Measurements from ENCODE around the gene TROAP.
"Not testable (repeated sequence)": the region's sequence is repeated elsewhere in the genome, so short reads cannot be mapped to it uniquely, and the experiment has no call there.

TROAP gene

DNA sequence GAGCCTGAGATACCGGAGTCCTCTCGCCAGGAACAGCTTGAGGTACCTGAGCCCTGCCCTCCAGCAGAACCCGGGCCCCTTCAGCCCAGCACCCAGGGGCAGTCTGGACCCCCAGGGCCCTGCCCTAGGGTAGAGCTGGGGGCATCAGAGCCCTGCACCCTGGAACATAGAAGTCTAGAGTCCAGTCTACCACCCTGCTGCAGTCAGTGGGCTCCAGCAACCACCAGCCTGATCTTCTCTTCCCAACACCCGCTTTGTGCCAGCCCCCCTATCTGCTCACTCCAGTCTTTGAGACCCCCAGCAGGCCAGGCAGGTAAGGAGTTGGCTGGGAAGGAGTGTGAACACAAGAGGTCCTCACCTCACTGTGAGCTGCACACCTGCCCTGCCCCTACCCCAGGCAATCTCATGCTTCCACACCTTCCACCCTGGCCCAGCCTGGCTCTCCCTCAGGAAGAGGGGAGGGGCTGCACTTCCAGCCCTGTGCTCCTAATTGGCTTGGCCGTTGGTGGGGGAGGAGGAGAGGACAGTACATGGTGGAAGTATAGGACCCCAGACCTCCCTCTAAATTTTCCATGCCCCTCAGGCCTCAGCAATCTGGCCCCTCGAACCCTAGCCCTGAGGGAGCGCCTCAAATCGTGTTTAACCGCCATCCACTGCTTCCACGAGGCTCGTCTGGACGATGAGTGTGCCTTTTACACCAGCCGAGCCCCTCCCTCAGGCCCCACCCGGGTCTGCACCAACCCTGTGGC lies 7.8 kb downstream of the TROAP start:
- no peak for DNase-seq

DNA sequence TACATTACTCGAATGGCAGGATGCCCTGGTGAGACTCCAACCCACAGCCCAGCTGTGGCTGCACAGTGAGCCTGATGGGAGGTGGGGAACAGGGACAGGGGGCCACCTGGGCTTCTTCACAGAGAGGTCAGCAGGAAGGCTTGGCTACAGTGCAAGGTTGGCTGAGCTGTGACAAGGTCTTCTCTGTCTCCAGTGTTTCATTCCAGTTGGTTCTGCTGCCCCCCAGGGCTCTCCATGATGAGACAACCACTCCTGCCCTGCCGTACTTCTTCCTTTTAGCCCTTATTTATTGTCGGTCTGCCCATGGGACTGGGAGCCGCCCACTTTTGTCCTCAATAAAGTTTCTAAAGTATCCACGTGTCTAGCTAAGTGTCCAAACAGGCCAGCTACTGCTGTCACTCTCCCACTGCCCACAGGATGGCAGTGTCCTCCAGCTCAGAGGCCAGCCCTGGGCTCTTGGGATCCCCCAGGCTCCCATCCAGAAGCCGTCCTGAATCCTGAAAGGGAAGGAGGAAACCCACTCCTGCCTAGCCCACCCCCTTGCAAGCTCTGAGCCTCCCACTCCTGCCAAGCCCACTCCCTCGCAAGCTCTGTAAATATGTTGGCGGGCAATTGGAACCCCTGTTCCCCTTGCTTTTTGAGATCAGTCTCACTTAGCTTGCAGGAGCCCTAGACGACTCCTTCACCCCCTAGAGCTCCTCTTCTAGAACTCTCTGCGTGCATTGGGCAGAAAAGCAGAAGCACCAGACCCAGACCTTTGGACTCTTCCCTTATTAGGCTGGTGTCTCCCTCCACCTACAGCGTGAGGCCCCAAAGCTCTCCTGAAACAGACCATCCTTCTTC lies 8.5 kb downstream of the TROAP start:
- DNase-seq, result no peak

DNA sequence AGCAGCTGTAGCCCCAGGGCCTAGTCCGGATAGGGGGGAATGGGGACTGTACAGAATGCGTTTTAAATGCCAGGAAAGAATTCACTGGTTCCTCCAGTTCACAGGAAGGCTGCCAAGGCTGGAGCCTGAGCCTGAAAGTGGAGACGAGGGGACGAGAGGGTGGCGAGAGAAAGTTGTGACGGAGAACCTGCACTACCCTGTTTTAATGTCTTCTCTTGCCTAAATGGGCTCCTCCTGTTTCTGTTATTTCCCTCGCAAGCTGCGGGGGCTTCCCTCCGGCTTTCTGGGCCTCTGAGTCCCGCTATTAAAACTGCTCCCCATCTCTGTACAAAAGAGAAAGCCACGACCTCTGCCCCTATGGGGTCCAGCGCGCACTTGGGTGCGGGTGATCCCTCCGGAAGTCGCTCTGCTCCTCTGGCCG lies 9.4 kb downstream of the TROAP start:
- no peak for DNase-seq

DNA sequence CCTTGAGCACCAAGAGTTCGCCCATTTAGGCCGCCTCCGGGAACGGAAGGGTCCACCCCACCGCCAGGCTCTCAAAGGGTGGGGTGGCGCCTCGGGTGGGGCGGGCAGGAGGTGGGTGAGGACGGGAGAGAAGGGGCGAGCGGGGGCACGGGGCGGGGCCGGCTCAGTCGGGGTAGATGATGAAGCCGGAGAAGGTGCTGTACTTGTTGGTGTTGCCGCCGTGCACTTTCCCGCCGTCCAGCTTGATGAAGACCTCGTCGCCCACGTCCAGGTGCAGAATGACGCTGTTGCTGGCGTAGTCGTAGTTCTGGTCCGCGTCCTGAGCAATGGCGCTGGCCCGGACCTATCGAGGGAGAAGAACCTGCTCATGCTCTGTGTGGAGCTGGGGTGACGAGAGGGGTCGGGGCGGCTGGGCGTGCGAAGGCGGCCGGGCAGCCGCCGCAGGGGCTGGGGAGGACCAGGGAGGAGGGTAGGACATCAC lies 9.9 kb downstream of the TROAP start:
- DNase-seq, result no peak

DNA sequence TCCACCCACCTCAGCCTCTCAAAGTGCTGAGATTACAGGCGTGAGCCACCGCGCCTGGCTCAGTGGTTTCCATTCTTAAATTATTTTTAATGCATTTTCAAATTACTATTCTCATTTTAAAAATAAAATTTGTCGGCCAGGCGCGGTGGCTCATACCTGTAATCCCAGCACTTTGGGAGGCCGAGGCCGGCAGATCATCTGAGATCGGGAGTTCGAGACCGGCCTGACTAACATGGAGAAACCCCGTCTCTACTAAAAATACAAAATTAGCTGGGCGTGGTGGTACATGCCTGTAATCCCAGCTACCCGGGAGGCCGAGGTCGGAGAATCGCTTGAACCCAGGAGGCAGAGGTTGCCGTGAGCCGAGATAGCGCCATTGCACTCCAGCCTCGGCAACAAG lies 10.7 kb downstream of the TROAP start:
- DNase-seq, result not testable (repeated sequence)

DNA sequence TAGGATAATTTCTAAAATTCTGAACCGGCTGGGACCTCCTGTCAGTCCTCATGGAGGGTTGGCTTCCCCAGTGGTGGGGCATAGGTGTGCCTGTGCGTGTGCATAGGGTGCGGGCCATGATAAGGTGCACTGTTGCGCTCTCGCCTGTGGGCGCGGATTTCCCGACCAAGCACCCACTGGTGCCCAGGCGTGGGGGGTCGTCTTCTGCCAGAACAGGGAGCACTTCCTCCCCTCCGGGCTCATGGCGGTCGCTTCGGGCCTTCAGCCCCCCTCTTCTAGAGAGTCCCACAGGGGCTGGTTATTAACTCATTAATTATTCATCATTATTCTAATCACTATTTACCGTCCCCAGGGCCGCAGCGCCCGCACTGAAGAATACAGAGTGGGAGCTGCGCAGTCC lies 11.2 kb downstream of the TROAP start:
- DNase-seq, result no peak

DNA sequence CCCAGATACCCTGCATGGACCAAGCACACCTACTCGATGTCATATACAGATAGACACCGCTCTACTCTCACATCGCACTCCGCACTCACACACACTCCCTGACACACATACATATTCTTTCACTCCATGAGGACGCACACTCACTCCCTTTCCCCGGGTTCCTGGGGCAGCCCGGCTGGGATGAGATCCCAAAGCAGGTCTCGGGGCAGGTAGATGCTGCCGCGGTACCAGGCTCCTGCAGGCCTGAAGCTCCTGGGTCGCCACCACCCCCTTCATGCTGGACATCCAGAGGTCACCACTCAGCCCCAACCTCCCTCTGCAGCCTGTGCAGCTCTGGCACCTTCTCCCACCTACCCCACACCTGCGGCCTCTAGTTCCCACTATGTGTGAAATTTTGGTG lies 11.6 kb downstream of the TROAP start:
- no peak for DNase-seq

DNA sequence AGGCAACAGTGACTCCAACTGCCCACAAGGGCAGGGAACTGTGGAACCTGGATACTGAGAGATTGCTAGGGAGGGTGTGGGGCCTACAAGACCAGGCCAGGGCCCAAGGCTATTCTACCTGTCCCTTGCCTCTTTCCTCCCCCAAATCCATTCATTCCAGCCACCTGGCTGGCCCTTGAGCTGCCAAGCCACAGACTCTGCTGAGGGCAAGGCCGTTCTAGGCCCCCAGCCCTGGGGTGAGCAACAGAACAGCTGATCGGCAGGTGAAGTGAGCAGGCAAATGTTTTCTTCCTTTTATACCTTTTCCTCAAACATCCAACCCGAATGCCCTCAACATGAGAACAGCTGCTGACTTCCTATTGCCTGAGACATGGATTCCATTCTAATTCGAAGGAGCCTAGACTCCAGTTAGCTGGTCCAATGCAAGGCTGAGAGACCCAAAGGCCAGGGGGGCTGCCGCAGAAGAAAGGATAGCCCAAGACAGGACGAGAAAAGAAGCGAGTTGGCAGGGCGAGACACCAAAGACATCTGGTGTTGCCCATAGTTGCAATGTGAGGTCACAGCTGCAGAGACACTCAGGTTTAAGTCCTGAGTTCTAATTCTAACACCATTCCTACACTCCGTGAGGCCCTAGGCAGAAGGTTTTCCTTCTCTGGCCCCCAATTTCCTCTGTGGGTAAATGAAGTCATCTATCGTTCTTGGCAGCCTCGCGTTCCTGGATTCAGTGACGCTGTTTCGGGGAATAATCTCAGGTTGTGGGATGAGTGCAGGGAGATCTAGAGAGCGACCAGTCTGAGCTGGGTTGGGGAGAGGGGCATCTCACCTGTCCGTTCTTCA lies 12.3 kb downstream of the TROAP start:
- DNase-seq, result no peak

DNA sequence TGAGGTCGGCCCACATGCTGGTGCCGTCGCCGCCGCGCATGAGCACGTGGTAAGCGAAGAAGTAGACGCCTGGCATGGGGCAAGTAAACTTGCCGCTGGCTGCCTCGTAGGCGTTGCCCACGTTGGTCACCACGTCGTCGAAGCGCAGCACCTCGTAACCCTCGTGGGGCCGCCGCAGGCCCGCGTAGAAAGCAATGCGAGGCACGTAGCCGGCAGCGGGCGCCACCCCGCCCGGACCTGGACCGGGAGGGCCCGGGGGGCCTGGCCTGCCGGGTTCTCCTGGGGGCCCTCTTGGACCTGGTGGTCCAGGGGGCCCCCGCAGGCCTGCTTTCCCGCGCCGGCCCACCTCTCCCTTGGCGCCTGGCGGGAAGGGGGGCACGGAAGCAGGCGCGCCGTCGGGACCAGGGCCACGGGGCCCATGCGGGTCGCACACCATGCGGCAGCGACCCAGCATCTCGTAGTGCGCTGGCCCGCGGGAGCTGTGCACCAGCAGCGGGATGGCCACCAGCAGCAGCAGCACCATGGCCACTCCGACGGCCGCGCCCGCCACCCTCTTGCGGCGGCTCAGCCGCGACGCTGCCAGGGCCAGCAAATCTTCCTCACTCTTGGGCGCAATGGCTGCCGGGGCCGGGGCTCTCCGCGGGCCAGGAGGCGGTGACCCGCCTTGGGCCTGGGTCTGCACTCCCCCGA lies 13.0 kb downstream of the TROAP start:
- no peak for DNase-seq

DNA sequence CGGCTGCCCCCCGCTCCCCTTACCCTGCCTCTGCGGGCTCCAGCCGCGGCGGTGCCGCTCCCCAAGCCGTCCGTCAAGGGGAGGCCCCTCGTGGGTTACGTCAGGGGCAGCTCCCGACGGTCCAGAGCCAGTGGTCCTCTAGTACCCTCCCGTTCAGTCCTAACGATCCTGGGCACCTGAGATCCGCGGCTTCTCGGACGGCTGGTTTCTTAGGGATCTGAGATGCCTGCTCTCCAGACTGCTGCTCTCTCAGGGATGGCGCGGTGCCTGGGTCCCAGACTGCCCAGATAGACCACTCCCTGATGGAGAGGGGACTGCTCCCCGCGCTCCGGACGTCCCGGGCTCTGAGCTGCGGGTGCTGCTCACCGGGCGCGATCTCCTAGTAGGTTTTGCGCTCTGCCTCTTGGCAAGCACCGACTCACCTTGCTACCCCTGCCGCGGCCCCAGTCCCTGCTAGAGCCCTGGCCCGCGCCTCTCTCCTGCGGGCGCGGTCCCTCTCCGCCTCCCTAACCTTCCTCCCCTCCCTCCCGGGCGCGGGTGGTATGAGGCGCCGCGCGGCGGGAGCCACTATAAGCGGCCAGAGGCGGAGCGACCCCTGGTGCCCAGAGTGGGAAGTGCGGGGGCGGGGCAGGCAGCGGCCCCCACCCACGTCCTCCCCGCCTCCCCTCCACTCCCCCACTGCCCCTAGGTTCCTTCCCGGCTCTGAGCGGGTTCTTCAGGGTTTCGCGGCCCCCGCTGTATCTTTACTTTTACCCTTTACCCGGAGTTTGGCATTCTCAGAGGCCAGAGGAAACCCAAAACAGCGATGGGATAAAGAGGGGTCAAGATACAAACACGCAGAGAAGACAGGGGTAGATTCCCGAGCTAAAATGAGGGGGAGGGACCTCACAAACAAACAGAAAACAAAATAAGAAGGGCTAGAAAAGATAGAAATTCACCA lies 13.9 kb downstream of the TROAP start, which contains the start of gene C1QL4:
Gene C1QL4, minus strand, starts transcription at position 544 of the 940 bp plus-strand sequence. CDS start 711 bp downstream, outside the sequence.
- peak; percentile 40 for DNase-seq

DNA sequence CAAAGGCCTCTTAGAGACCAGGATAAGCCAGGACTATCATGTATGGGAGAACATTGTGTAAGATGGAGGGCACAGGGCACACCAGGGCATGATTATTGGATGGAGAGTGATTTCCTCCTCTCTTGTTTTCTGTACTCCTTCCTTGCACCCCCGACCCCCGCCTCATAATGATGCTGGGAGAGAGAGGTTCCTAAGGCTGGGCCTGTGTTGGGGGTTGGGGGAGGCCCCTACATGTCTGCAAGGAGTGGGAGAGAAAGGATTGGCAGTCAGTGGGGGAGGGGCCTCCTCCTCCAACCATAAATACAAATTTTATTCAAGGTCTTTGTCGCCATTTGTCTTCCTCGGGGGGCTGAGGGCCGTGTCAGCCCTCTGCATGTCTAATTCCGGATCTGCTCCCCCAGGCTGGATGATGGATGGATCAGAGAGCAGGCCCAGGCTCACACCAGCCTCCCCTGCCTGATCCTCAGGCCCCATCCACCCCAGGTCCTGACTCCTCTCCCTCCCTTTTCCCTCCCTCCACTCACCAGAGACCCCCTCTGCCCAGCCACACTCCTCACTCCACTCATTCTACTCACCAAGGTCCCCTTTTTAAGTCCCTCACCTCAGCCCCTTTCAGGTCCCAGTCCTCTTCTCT lies 15.9 kb downstream of the TROAP start:
- no peak for DNase-seq

DNA sequence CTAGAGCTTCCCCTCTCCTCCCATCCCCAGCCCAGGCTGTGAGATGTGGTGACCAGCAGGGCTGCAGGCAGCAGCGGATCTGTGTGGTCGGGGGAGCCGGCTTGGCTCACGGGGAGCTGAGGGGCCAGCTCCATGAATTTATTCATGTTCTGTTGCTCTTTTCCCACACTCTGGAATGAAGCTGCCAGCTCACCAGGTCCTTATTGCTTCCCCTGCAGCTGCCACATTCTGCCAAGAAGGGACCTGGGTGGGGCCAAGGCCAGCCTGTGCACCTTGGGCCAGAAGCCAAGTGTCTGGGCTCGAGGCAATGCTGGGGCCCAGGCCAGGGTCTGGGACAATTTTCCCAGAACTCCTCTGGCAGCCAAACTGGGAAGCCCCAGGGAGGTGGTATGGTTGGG lies 16.4 kb downstream of the TROAP start:
- DNase-seq, result no peak

DNA sequence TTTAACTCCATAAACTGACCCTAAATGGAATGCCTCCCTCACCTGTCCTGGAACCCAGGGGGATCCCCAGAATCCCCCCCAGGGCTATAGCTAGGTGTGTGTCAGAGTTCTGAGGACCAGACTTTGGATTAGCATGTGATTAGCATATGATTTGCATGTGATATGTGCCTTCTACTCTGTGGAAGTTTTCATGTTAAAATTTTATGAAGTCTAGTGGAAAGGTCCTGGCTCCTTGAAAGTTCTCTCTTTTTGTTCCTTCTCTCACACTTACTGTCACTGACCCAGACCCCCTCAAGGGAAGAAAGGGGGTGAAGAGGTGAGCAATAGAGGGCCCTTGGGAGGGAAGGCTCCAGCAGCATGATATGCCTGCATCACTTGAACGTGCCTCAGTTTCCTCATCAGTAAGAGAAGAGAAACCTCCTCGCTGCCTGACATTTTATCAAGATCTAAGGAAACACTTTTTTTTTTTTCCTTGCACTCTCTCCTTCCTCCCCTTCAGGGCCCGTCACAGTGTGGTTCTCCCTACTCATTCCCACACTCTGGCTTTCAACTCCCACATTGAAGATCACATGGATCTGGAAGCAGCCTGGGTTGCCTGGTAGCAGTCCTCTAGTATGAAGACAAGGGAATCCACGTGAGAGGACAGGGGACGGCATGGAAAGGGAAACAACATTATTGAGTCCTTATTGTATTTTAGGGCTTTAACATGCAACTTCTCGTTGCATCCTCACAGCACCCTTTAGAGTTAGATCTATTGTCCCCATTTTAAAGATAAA lies 17.2 kb downstream of the TROAP start:
- no peak for DNase-seq

DNA sequence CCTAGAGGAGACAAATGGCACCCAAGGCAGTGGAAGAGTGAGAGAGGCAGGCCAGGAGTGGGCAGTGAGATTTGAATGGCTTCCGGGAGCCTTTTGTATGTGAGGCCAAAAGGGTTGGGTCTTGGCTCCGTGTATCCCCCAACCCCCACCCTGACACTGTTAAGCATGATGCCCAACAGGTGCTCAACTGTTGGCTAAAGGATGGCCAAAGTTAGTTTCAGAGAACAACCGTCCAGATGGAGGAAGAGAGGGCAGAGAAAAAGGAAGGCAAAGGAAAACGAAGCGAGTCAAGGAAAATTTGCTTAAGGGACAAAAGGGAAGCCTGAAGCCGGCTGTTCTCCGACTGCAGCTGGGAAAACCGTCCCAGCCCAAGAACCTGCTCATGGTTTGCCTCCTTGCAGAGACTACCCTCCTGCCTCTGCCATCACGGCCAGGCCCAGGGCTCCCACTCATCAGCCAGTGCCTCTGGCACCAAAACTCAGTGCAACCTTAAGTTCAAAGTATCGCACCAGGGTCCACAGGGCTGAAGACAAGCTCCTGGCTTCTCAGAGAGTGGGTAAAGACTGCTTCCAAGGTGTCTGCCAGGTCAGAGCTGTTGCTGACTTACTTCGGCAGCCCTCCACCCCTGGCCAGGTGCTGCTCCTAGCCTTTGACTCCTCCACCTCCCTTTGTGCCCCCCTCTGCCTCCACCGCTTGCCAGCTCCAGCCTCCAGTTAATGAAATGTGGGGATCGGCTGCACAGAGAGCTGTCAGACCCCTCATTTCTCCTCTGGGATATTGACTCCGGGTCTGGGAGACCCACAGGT lies 18.1 kb downstream of the TROAP start:
- no peak for DNase-seq

DNA sequence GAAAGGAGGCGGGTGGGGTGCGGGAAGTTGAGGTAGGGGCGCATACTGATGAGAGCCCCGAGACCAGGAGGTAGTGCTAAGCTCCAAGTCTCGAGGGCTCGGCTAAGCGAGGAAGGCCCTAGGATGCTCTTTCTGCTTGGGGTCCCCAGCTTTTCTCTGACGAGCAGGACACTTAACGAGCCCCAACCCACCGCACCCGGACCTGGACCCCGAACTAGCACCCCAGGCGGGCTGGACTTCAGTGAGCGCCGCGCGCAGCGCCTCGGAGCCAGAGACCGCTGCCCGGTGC lies 18.7 kb downstream of the TROAP start:
- DNase-seq, result no peak

DNA sequence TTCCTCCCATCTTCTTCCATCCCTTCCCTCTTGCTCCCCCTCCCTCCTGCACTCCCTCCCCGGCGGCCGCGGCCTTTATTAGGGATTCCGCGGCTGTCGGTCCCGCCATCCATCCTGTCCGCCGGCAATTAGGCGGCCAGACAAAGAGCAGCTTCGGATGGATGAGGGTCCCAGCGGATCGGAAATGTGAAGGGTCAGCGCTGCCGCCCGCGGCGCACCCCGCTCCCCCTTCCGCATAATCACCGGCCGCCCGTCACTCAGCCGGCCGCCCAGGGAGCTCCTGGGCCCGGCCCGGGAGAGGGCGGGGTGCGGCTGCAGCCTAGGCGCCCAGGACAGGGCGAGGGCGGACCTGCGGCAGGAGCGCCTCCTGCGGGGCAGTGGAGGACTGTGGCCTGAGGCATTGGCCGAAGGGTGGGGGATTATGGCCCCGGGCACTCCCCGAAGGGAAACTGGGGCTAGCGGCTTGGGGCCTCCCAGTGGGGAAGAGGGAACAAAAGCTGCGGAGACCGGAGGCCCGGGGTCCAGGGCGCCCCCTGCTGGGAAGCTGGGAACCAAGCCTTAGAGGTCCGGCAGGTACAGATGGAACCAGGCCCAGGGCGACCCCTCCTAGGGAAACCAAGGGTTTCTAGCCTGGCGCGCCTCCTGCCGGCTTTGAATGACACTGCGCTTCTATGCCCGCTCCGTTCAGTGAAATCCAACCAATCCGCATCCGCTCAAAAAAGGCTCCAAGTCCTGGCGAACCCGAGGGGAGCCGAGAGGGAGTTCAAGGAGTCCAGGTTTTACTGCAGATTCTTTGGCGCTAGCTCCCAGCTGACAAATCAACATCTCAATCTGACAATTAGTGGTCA lies 19.2 kb downstream of the TROAP start:
- peak; percentile 23 for DNase-seq

DNA sequence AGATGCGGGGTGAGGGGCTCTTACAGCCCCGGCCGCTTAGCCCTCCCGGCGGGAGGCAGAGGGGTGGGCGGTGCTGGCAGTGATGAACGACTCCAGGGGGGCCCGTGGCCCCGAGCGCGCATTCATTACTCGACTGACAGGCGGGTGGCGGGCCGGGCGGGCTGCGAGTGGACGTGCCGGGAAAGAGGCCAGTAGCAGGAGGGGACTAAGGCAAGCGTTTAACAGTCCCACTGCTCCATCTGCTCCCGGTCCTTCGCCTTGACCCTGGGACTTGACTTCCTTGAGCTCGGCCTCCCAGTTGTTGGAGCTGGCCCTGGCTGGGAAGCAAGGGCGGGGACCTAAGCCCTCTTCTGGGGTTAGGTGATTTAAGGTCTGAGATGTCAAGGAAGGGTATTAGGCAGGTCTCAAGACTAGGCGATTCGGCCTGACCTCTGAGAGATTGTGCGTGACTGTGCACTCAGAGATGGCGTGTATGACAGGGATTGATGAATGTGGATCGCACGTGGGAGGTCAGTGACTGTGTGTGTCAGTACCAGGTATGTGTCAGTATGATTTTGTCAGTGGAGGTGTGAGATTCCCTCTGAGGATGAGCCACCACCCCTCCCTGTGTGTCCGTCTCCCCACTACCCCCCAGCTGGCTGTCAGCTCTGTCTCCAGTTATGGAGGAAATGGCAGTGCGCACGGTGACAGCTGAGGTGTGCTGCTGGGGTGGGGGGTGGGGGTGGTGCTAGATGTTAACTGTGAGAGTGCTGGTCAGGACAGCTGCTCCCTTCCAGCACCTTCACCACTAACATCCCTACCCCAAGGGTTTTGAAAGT lies 20.1 kb downstream of the TROAP start:
- DNase-seq, result no peak
